ENCODE measurements around the gene CSTA. TPM values are rescaled to one million over a fixed set of nuclear protein-coding genes. Genes with fewer than 3 reads are reported as not detected.

The CSTA gene
- total and polyA plus RNA-seq, 4 donors = 3.6 to 11.4 (median 7.5) TPM

GRCh38 chr3:122299872-122300460 lies 25.1 kb upstream of the CSTA start:
- intact Hi-C loops (cut with DNase I) = no loop called here
- 83% methylated on average over 12 of the region's 12 CpGs for WGBS, 2 donors

GRCh38 chr3:122301063-122301462 lies 24.0 kb upstream of the CSTA start:
- Histone ChIP-seq H3K4me1 (ENCODE audit: control insufficient read depth in 1 of 2, insufficient read depth in 2 of 2, low read length in 2 of 2) (no peaks in the 10 kb centered on the region), H3K9me3 (ENCODE audit: control insufficient read depth, low read length) (peaks cover 1% of the 10 kb centered on the region), H3K36me3 (ENCODE audit: control insufficient read depth in 1 of 2, insufficient read depth in 2 of 2, low read length in 1 of 2) (no peaks in the 10 kb centered on the region), H3K27ac (ENCODE audit: low read depth in 1 of 2, low read length in 2 of 2) (no peak overlapping the region), H3K27me3 (ENCODE audit: control insufficient read depth in 1 of 2, insufficient read depth in 2 of 2, low read length in 1 of 2) (peaks cover 0 to 3% of the 10 kb centered on the region in 2 donors), H3K4me3 (ENCODE audit: low read length in 2 of 2) (no peak overlapping the region)
- intact Hi-C loops (cut with DNase I) = no loop called here
- ATAC-seq (ENCODE audit: low FRiP score) (no peak), DNase-seq (no peak)

More at GRCh38 chr3:122299872-122300460, 25.1 kb upstream of the CSTA start:
- no peak for ATAC-seq (ENCODE audit: low FRiP score)
- no peak overlapping the region for H3K27ac ChIP-seq (ENCODE audit: low read depth in 1 of 2, low read length in 2 of 2)
- peaks cover 1% of the 10 kb centered on the region for H3K9me3 ChIP-seq (ENCODE audit: control insufficient read depth, low read length)
- DNase-seq = no peak
- H3K27me3 ChIP-seq (ENCODE audit: control insufficient read depth in 1 of 2, insufficient read depth in 2 of 2, low read length in 1 of 2) = peaks cover 0 to 3% of the 10 kb centered on the region in 2 donors
- H3K4me3 ChIP-seq (ENCODE audit: low read length in 2 of 2) = no peak overlapping the region
- no peaks in the 10 kb centered on the region for H3K4me1 ChIP-seq (ENCODE audit: control insufficient read depth in 1 of 2, insufficient read depth in 2 of 2, low read length in 2 of 2)
- no peaks in the 10 kb centered on the region for H3K36me3 ChIP-seq (ENCODE audit: control insufficient read depth in 1 of 2, insufficient read depth in 2 of 2, low read length in 1 of 2)

GRCh38 chr3:122305818-122306621 lies 19.0 kb upstream of the CSTA start:
- no peaks in the 10 kb centered on the region for H3K27me3 ChIP-seq (ENCODE audit: control insufficient read depth in 1 of 2, insufficient read depth in 2 of 2, low read length in 1 of 2)
- DNase-seq (no peak), ATAC-seq (ENCODE audit: low FRiP score) (no peak)
- H3K4me1 ChIP-seq (ENCODE audit: control insufficient read depth in 1 of 2, insufficient read depth in 2 of 2, low read length in 2 of 2) = no peaks in the 10 kb centered on the region
- intact Hi-C loops (cut with DNase I) = no loop called here
- H3K36me3 ChIP-seq (ENCODE audit: control insufficient read depth in 1 of 2, insufficient read depth in 2 of 2, low read length in 1 of 2) = no peaks in the 10 kb centered on the region
- H3K9me3 ChIP-seq (ENCODE audit: control insufficient read depth, low read length) = no peaks in the 10 kb centered on the region
- no peak overlapping the region for H3K27ac ChIP-seq (ENCODE audit: low read depth in 1 of 2, low read length in 2 of 2)
- no peak overlapping the region for H3K4me3 ChIP-seq (ENCODE audit: low read length in 2 of 2)
- 37 to 38% methylated on average over 3 of the region's 3 CpGs for WGBS, 2 donors

GRCh38 chr3:122306622-122306953 lies 18.5 kb upstream of the CSTA start:
- no peaks in the 10 kb centered on the region for H3K36me3 ChIP-seq (ENCODE audit: control insufficient read depth in 1 of 2, insufficient read depth in 2 of 2, low read length in 1 of 2)
- H3K4me1 ChIP-seq (ENCODE audit: control insufficient read depth in 1 of 2, insufficient read depth in 2 of 2, low read length in 2 of 2) = no peaks in the 10 kb centered on the region
- no peak for DNase-seq
- ATAC-seq (ENCODE audit: low FRiP score) = no peak
- 43 to 56% methylated on average over 2 of the region's 2 CpGs for WGBS, 2 donors
- intact Hi-C loops (cut with DNase I) = no loop called here
- H3K9me3 ChIP-seq (ENCODE audit: control insufficient read depth, low read length) = no peaks in the 10 kb centered on the region
- H3K27me3 ChIP-seq (ENCODE audit: control insufficient read depth in 1 of 2, insufficient read depth in 2 of 2, low read length in 1 of 2) = no peaks in the 10 kb centered on the region
- H3K4me3 ChIP-seq (ENCODE audit: low read length in 2 of 2) = no peak overlapping the region
- H3K27ac ChIP-seq (ENCODE audit: low read depth in 1 of 2, low read length in 2 of 2) = no peak overlapping the region

GRCh38 chr3:122307094-122307687 lies 17.9 kb upstream of the CSTA start:
- WGBS, 2 donors = 70% methylated on average over 4 of the region's 4 CpGs
- no peaks in the 10 kb centered on the region for H3K9me3 ChIP-seq (ENCODE audit: control insufficient read depth, low read length)
- no peak for ATAC-seq (ENCODE audit: low FRiP score)
- intact Hi-C loops (cut with DNase I) = no loop called here
- no peak overlapping the region for H3K4me3 ChIP-seq (ENCODE audit: low read length in 2 of 2)
- no peak overlapping the region for H3K27ac ChIP-seq (ENCODE audit: low read depth in 1 of 2, low read length in 2 of 2)
- DNase-seq = no peak
- H3K36me3 ChIP-seq (ENCODE audit: control insufficient read depth in 1 of 2, insufficient read depth in 2 of 2, low read length in 1 of 2) = no peaks in the 10 kb centered on the region
- no peaks in the 10 kb centered on the region for H3K4me1 ChIP-seq (ENCODE audit: control insufficient read depth in 1 of 2, insufficient read depth in 2 of 2, low read length in 2 of 2)
- H3K27me3 ChIP-seq (ENCODE audit: control insufficient read depth in 1 of 2, insufficient read depth in 2 of 2, low read length in 1 of 2) = no peaks in the 10 kb centered on the region

- Histone ChIP-seq H3K4me1 (ENCODE audit: control insufficient read depth in 1 of 2, insufficient read depth in 2 of 2, low read length in 2 of 2) (no peaks in the 10 kb centered on the region), H3K36me3 (ENCODE audit: control insufficient read depth in 1 of 2, insufficient read depth in 2 of 2, low read length in 1 of 2) (no peaks in the 10 kb centered on the region), H3K4me3 (ENCODE audit: low read length in 2 of 2) (no peak overlapping the region), H3K27me3 (ENCODE audit: control insufficient read depth in 1 of 2, insufficient read depth in 2 of 2, low read length in 1 of 2) (no peaks in the 10 kb centered on the region), H3K27ac (ENCODE audit: low read depth in 1 of 2, low read length in 2 of 2) (no peak overlapping the region), H3K9me3 (ENCODE audit: control insufficient read depth, low read length) (no peaks in the 10 kb centered on the region)
- intact Hi-C loops (cut with DNase I) = no loop called here
- DNase-seq (no peak), ATAC-seq (ENCODE audit: low FRiP score) (no peak)
Measured at GRCh38 chr3:122307976-122308375, 17.1 kb upstream of the CSTA start.

GRCh38 chr3:122310361-122310760 lies 14.7 kb upstream of the CSTA start:
- no peaks in the 10 kb centered on the region for H3K9me3 ChIP-seq (ENCODE audit: control insufficient read depth, low read length)
- no peak overlapping the region for H3K27ac ChIP-seq (ENCODE audit: low read depth in 1 of 2, low read length in 2 of 2)
- intact Hi-C loops (cut with DNase I) = no loop called here
- DNase-seq (no peak), ATAC-seq (ENCODE audit: low FRiP score) (no peak)
- H3K4me3 ChIP-seq (ENCODE audit: low read length in 2 of 2) = no peak overlapping the region
- no peaks in the 10 kb centered on the region for H3K27me3 ChIP-seq (ENCODE audit: control insufficient read depth in 1 of 2, insufficient read depth in 2 of 2, low read length in 1 of 2)
- no peaks in the 10 kb centered on the region for H3K4me1 ChIP-seq (ENCODE audit: control insufficient read depth in 1 of 2, insufficient read depth in 2 of 2, low read length in 2 of 2)
- 32 to 33% methylated on average over 1 of the region's 1 CpG for WGBS, 2 donors
- H3K36me3 ChIP-seq (ENCODE audit: control insufficient read depth in 1 of 2, insufficient read depth in 2 of 2, low read length in 1 of 2) = no peaks in the 10 kb centered on the region

GRCh38 chr3:122312826-122313225 lies 12.2 kb upstream of the CSTA start:
- Histone ChIP-seq H3K9me3 (ENCODE audit: control insufficient read depth, low read length) (no peaks in the 10 kb centered on the region), H3K4me3 (ENCODE audit: low read length in 2 of 2) (no peak overlapping the region), H3K4me1 (ENCODE audit: control insufficient read depth in 1 of 2, insufficient read depth in 2 of 2, low read length in 2 of 2) (no peaks in the 10 kb centered on the region), H3K36me3 (ENCODE audit: control insufficient read depth in 1 of 2, insufficient read depth in 2 of 2, low read length in 1 of 2) (no peaks in the 10 kb centered on the region), H3K27me3 (ENCODE audit: control insufficient read depth in 1 of 2, insufficient read depth in 2 of 2, low read length in 1 of 2) (no peaks in the 10 kb centered on the region), H3K27ac (ENCODE audit: low read depth in 1 of 2, low read length in 2 of 2) (no peak overlapping the region)
- DNase-seq (no peak), ATAC-seq (ENCODE audit: low FRiP score) (no peak)
- intact Hi-C loops (cut with DNase I) = no loop called here

DNA sequence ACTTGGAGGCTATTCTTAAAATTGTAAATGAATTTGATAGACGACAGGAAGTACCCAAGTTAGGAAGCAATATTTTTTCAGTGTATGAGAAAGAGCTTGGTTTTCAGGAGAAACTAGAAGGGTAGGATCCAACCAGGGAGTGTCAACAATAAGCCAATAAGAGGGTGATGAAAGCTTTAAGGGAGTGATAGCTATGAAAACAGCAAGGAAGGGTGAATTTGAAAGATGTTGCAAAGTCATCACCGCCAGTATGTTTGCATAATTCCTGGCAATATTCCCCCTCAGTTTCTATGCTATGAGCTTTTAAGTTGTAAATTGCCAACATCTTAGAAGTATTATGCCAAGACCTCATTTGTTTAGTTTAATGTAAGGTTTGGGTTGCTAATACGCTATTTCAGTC lies 11.8 kb upstream of the CSTA start:
- WGBS, 2 donors = 22 to 39% methylated on average over 3 of the region's 3 CpGs
- DNase-seq = no peak
- Histone ChIP-seq H3K36me3 (ENCODE audit: control insufficient read depth in 1 of 2, insufficient read depth in 2 of 2, low read length in 1 of 2) (no peaks in the 10 kb centered on the region), H3K27ac (ENCODE audit: low read depth in 1 of 2, low read length in 2 of 2) (no peak overlapping the region), H3K9me3 (ENCODE audit: control insufficient read depth, low read length) (peaks cover 3% of the 10 kb centered on the region), H3K4me1 (ENCODE audit: control insufficient read depth in 1 of 2, insufficient read depth in 2 of 2, low read length in 2 of 2) (no peaks in the 10 kb centered on the region), H3K27me3 (ENCODE audit: control insufficient read depth in 1 of 2, insufficient read depth in 2 of 2, low read length in 1 of 2) (no peaks in the 10 kb centered on the region), H3K4me3 (ENCODE audit: low read length in 2 of 2) (no peak overlapping the region)
- no peak for ATAC-seq (ENCODE audit: low FRiP score)
- intact Hi-C loops (cut with DNase I) = no loop called here
